Tibial nerve (tissue), 4 donors: Measurements from ENCODE around the gene FGD4. TPM values are rescaled to one million over a fixed set of nuclear protein-coding genes. Genes with fewer than 3 reads are reported as not detected.

ENCODE experiments used
- DNase-seq, 2 donors: peaks; one replicate each; pipeline ENCODE4 v3.0.0-alpha.2; 2019; ENCODE audit warnings: low spot score in 2 of 2
- H3K27ac ChIP-seq, 4 donors: fragments of 200-600 bp; sonication (generic) in 3 of 4; one replicate each; pipeline ENCODE4 v1.5.1; 2017 to 2019; ENCODE audit warnings: mild to moderate bottlenecking in 1 of 4
- H3K27me3 ChIP-seq, 2 donors: fragments of 200-600 bp; sonication (generic) in 1 of 2; one replicate each; pipeline versions ENCODE4 v1.5.1 to v1.6.0; 2017 to 2019
- H3K36me3 ChIP-seq, 3 donors: fragments of 200-600 bp; sonication (generic); one replicate each; pipeline ENCODE4 v1.5.1; 2018 to 2019
- H3K4me1 ChIP-seq, 4 donors: fragments of 200-600 bp; sonication (generic) in 3 of 4; one replicate each; pipeline ENCODE4 v1.5.1; 2017 to 2019
- H3K4me3 ChIP-seq, 4 donors: fragments of 200-600 bp; sonication (generic) in 3 of 4; one replicate each; pipeline ENCODE4 v1.5.1; 2017 to 2019; ENCODE audit warnings: mild to moderate bottlenecking in 1 of 4, moderate library complexity in 1 of 4
- H3K9me3 ChIP-seq, 4 donors: fragments of 200-600 bp; sonication (generic) in 3 of 4; one replicate each; pipeline ENCODE4 v1.5.1; 2017 to 2019
- CTCF ChIP-seq, 5 experiments: fragments of 200-600 bp in 3 of 5; fragments of 450-650 bp in 2 of 5; sonication (generic) in 3 of 5; IDR thresholded peaks; one replicate each; pipeline ENCODE4 v1.5.1; 2016 to 2019; ENCODE audit warnings: antibody characterized with exemption in 5 of 5, mild to moderate bottlenecking in 3 of 5, moderate library complexity in 2 of 5
- EP300 ChIP-seq, 2 donors: sonication (generic); formaldehyde crosslinking; IDR thresholded peaks; one replicate each; pipeline ENCODE4 v1.6.1; 2017; ENCODE audit warnings: antibody characterized with exemption in 2 of 2, mild to moderate bottlenecking in 1 of 2
- POLR2A ChIP-seq, 2 donors: fragments of 450-650 bp; IDR thresholded peaks; one replicate each; pipeline ENCODE4 v1.6.1; 2017; ENCODE audit warnings: antibody characterized with exemption in 2 of 2, mild to moderate bottlenecking in 2 of 2, moderate library complexity in 2 of 2
- WGBS, 2 donors: methylation state at CpG; one replicate each; pipeline ENCODE4 v1.1.5; 2018; 5-methylcytosine and 5-hydroxymethylcytosine counted together
- total RNA-seq, 4 donors: library from RNA; depleted of rRNA; stranded (reverse); fragments of >200 nt; gene quantifications; one replicate each; pipeline ENCODE4 v1.1.0, GENCODE V29; 2016

The FGD4 gene
- total RNA-seq, 4 donors from 2014 or later, result 78.3 to 102 (median 84.2) TPM

GRCh38 chr12:32445356-32445755 lies 46.0 kb downstream of the FGD4 start:
- no peaks in the 10 kb centered on the region for H3K9me3 ChIP-seq
- H3K27ac ChIP-seq, result no peak overlapping the region
- H3K36me3 ChIP-seq, result no peaks in the 10 kb centered on the region
- 49 to 50% methylated on average over 1 of the region's 1 CpG for WGBS, 2 donors
- no peak for TF ChIP-seq EP300 (IDR thresholded peaks at IDR 0.05)
- no peak for TF ChIP-seq POLR2A (IDR thresholded peaks at IDR 0.05)
- no peak for TF ChIP-seq CTCF (IDR thresholded peaks at IDR 0.05)
- H3K4me3 ChIP-seq, result no peak overlapping the region
- DNase-seq, result no peak
- H3K27me3 ChIP-seq, result no peaks in the 10 kb centered on the region
- H3K4me1 ChIP-seq, result peaks cover 0 to 12% (median 5%) of the 10 kb centered on the region in 4 donors

- WGBS, 2 donors, result 73 to 81% methylated on average over 14 of the region's 14 CpGs
- no peak for TF ChIP-seq CTCF (IDR thresholded peaks at IDR 0.05)
- TF ChIP-seq EP300 (IDR thresholded peaks at IDR 0.05), result no peak
- TF ChIP-seq POLR2A (IDR thresholded peaks at IDR 0.05), result no peak
- Histone ChIP-seq H3K36me3 (no peaks in the 10 kb centered on the region), H3K4me1 (peaks cover 0 to 14% (median 5%) of the 10 kb centered on the region in 4 donors), H3K27me3 (no peaks in the 10 kb centered on the region), H3K4me3 (no peak overlapping the region), H3K27ac (no peak overlapping the region), H3K9me3 (no peaks in the 10 kb centered on the region)
- DNase-seq, result no peak
Measured at GRCh38 chr12:32446316-32447119, 47.2 kb downstream of the FGD4 start.

GRCh38 chr12:32448586-32448985 lies 49.2 kb downstream of the FGD4 start:
- whole genome bisulfite sequencing, 2 donors, result 84 to 87% methylated on average over 6 of the region's 6 CpGs

GRCh38 chr12:32450363-32450762 lies 51.0 kb downstream of the FGD4 start:
- Histone ChIP-seq H3K27me3 (no peaks in the 10 kb centered on the region), H3K27ac (no peak overlapping the region), H3K9me3 (no peaks in the 10 kb centered on the region), H3K4me3 (no peak overlapping the region), H3K36me3 (no peaks in the 10 kb centered on the region), H3K4me1 (peaks cover 0 to 28% (median 6%) of the 10 kb centered on the region in 4 donors)
- TF ChIP-seq CTCF (IDR thresholded peaks at IDR 0.05), result no peak
- TF ChIP-seq EP300 (IDR thresholded peaks at IDR 0.05), result no peak
- TF ChIP-seq POLR2A (IDR thresholded peaks at IDR 0.05), result no peak
- 85 to 93% methylated on average over 2 of the region's 2 CpGs for WGBS, 2 donors
- no peak for DNase-seq

More at GRCh38 chr12:32448586-32448985, 49.2 kb downstream of the FGD4 start:
- Histone ChIP-seq H3K27me3 (no peaks in the 10 kb centered on the region), H3K4me3 (no peak overlapping the region), H3K27ac (no peak overlapping the region), H3K4me1 (peaks cover 0 to 18% (median 5%) of the 10 kb centered on the region in 4 donors), H3K9me3 (no peaks in the 10 kb centered on the region), H3K36me3 (no peaks in the 10 kb centered on the region)
- no peak for TF ChIP-seq EP300 (IDR thresholded peaks at IDR 0.05)
- no peak for TF ChIP-seq CTCF (IDR thresholded peaks at IDR 0.05)
- no peak for TF ChIP-seq POLR2A (IDR thresholded peaks at IDR 0.05)
- DNase-seq, result no peak

- no peak overlapping the region for H3K27ac ChIP-seq
- DNase-seq, result no peak
- no peak overlapping the region for H3K4me3 ChIP-seq
- peaks cover 0 to 30% (median 4%) of the 10 kb centered on the region in 4 donors for H3K4me1 ChIP-seq
- H3K27me3 ChIP-seq, result no peaks in the 10 kb centered on the region
- H3K9me3 ChIP-seq, result no peaks in the 10 kb centered on the region
- TF ChIP-seq POLR2A (IDR thresholded peaks at IDR 0.05) (no peak), EP300 (IDR thresholded peaks at IDR 0.05) (no peak), CTCF (IDR thresholded peaks at IDR 0.05) (no peak)
- WGBS, 2 donors, result 88 to 100% methylated on average over 1 of the region's 1 CpG
- H3K36me3 ChIP-seq, result no peaks in the 10 kb centered on the region
Measured at GRCh38 chr12:32450768-32451167, 51.4 kb downstream of the FGD4 start.
